Natural killer cell (primary cell): ENCODE results near the gene SETD3. TPM values are rescaled to one million over a fixed set of nuclear protein-coding genes. Genes with fewer than 3 reads are reported as not detected.
A peak's percentile ranks its signal among the peaks of the same experiment; 100 is the strongest.

Source experiments
- ATAC-seq, 3 donors: fragments of 150-1000 bp in 2 of 3; fragments of 200-7000 bp in 1 of 3; cut with Tn5 transposase; 1 replicate in 1 of 3; 2 replicates in 2 of 3; pipeline ENCODE4 v1.10.0; 2021; ENCODE audit warnings: mild to moderate bottlenecking in 2 of 3, moderate library complexity in 2 of 3
- DNase-seq, 2 donors: peaks; one replicate each; pipeline versions ENCODE4 v3.0.0 to v3.0.0-alpha.2; 2013 to 2021; ENCODE audit warnings: mixed read lengths in 1 of 2
- H3K27ac ChIP-seq: one replicate; pipeline ENCODE4 v1.5.1; 2013; ENCODE audit warnings: mild to moderate bottlenecking, low read length
- H3K27me3 ChIP-seq: one replicate; pipeline ENCODE4 v1.6.1; 2013; ENCODE audit warnings: low read length; ENCODE audit not compliant: control insufficient read depth, insufficient read depth
- H3K36me3 ChIP-seq: one replicate; pipeline ENCODE4 v1.6.1; 2013; ENCODE audit warnings: low read length; ENCODE audit not compliant: control insufficient read depth, insufficient read depth
- H3K4me1 ChIP-seq: one replicate; pipeline ENCODE4 v1.6.1; 2013; ENCODE audit warnings: low read length; ENCODE audit not compliant: control insufficient read depth, insufficient read depth
- H3K4me3 ChIP-seq: one replicate; pipeline ENCODE4 v1.5.1; 2013; ENCODE audit warnings: low read length
- H3K9me3 ChIP-seq: one replicate; pipeline ENCODE4 v1.6.1; 2013; ENCODE audit warnings: low read length; ENCODE audit not compliant: control insufficient read depth, insufficient read depth
- H3K27ac Mint-ChIP-seq, 2 donors: one replicate each; pipeline ENCODE4 v1.8.0; 2022; ENCODE audit warnings: mild to moderate bottlenecking in 2 of 2, mixed read lengths in 2 of 2, moderate library complexity in 1 of 2
- H3K27me3 Mint-ChIP-seq, 2 donors: one replicate each; pipeline ENCODE4 v1.8.0; 2022; ENCODE audit warnings: low read depth in 2 of 2, mixed read lengths in 2 of 2
- H3K36me3 Mint-ChIP-seq: one replicate; pipeline ENCODE4 v1.8.0; 2022; ENCODE audit warnings: mixed read lengths
- H3K4me1 Mint-ChIP-seq, 2 donors: one replicate each; pipeline ENCODE4 v1.8.0; 2022; ENCODE audit warnings: mixed read lengths in 2 of 2
- H3K4me3 Mint-ChIP-seq: one replicate; pipeline ENCODE4 v1.8.0; 2022; ENCODE audit warnings: mild to moderate bottlenecking, moderate library complexity, mixed read lengths
- H3K9me3 Mint-ChIP-seq, 2 donors: one replicate each; pipeline ENCODE4 v1.8.0; 2022; ENCODE audit warnings: mixed read lengths in 2 of 2
- WGBS: methylation state at CpG from one replicate; pipeline ENCODE4 v1.1.7; 2013; ENCODE audit warnings: missing lambda C conversion rate; ENCODE audit not compliant: insufficient coverage; 5-methylcytosine and 5-hydroxymethylcytosine counted together
- intact Hi-C: fragments of 100-400 bp; cut with micrococcal nuclease; formaldehyde crosslinking; loops from one replicate; pipeline ENCODE4 v1.14.2; 2022
- total RNA-seq, 4 donors: library from RNA; stranded (reverse); fragments of 120-200 nt in 1 of 4; gene quantifications; one replicate each; pipeline versions ENCODE4 v1.2.3 to v1.2.4, GENCODE V29; 2013 to 2022
- TF ChIP-seq, protein P1 (sequence below): fragments of 200-600 bp; IDR thresholded peaks from one replicate; pipeline ENCODE4 v1.8.0; 2022; ENCODE audit warnings: antibody characterized with exemption

SETD3 gene
- total RNA-seq, 3 donors from 2014 or later (not counting 1 experiment from before 2014, with no cell fraction given): 111 to 160 (median 137) TPM

DNA sequence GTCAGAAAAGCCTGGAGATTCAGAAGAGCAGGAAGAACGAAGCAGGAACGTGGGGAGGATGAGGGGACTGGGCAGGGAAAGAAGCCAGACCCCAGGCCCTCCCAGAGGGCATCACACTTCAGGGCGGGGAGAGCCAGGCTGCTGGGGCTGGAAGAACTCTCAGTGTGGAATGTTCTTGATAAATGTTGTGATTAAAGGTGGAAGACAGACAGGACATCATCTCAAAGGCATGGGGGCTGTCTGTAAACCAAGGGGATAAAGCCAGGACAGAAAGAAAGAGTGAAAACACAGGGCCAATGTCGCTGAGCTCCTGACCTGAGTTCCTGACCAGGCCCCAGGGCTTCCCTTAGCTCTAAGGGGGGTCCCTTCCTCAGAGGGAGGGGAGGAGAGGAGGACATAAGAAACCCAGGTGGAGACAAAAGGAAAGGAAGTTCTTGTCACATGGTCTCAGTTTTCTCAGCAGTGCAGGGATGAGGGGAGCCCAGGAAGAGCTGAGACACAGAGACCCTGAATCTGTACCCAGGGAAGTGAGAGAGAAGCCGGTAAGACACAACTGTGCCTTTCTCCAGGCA lies 56.3 kb downstream of the SETD3 start:
- H3K27me3 Mint-ChIP-seq: no peaks in the 10 kb centered on the region
- Histone ChIP-seq H3K36me3 (peaks cover 21% of the 10 kb centered on the region), H3K4me3 (no peak overlapping the region), H3K27ac (no peak overlapping the region), H3K27me3 (no peaks in the 10 kb centered on the region), H3K4me1 (no peaks in the 10 kb centered on the region), H3K9me3 (peaks cover 9% of the 10 kb centered on the region)
- no peaks in the 10 kb centered on the region for H3K9me3 Mint-ChIP-seq
- TF ChIP-seq, protein P1, sequence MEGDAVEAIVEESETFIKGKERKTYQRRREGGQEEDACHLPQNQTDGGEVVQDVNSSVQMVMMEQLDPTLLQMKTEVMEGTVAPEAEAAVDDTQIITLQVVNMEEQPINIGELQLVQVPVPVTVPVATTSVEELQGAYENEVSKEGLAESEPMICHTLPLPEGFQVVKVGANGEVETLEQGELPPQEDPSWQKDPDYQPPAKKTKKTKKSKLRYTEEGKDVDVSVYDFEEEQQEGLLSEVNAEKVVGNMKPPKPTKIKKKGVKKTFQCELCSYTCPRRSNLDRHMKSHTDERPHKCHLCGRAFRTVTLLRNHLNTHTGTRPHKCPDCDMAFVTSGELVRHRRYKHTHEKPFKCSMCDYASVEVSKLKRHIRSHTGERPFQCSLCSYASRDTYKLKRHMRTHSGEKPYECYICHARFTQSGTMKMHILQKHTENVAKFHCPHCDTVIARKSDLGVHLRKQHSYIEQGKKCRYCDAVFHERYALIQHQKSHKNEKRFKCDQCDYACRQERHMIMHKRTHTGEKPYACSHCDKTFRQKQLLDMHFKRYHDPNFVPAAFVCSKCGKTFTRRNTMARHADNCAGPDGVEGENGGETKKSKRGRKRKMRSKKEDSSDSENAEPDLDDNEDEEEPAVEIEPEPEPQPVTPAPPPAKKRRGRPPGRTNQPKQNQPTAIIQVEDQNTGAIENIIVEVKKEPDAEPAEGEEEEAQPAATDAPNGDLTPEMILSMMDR: no peak
- WGBS: 97% methylated on average over 5 of the region's 5 CpGs
- intact Hi-C loops: no loop called here
- ATAC-seq: no peak
- no peak overlapping the region for H3K4me3 Mint-ChIP-seq
- DNase-seq: no peak
- peaks cover 21% of the 10 kb centered on the region for H3K36me3 Mint-ChIP-seq
- peak overlapping the region; percentile 76 to 79 for H3K27ac Mint-ChIP-seq
- peaks cover 57% of the 10 kb centered on the region in 2 donors for H3K4me1 Mint-ChIP-seq

DNA sequence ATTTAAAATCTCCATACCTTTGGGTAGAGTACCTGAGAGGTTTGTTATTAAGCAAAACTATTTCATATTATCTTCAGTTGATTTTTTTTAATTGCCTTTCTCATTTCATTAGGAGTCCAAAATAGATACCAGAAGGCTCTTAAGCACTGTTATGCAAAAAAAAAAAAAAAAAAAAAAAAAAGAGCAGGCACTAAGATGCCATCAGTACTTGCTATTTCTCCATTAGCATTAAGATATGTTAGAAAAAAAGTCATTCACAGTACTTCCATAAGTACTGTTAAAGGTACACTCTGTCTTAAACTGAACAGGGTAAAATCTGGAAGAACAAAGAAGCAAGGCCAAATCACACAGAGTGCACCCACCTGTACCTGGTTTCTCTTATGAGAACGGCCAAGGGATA lies 57.2 kb downstream of the SETD3 start:
- intact Hi-C loops: no loop called here
- Histone ChIP-seq H3K27me3 (no peaks in the 10 kb centered on the region), H3K36me3 (peaks cover 17% of the 10 kb centered on the region), H3K9me3 (peaks cover 2% of the 10 kb centered on the region), H3K27ac (no peak overlapping the region), H3K4me1 (no peaks in the 10 kb centered on the region), H3K4me3 (no peak overlapping the region)
- Mint-ChIP-seq H3K36me3 (peaks cover 15% of the 10 kb centered on the region), H3K4me1 (peaks cover 47 to 48% of the 10 kb centered on the region in 2 donors), H3K9me3 (no peaks in the 10 kb centered on the region), H3K27me3 (no peaks in the 10 kb centered on the region), H3K27ac (peak overlapping the region; percentile 76 to 79), H3K4me3 (no peak overlapping the region)
- WGBS: 100% methylated on average over 1 of the region's 1 CpG
- DNase-seq (no peak), ATAC-seq (no peak)
- TF ChIP-seq, protein P1: no peak

DNA sequence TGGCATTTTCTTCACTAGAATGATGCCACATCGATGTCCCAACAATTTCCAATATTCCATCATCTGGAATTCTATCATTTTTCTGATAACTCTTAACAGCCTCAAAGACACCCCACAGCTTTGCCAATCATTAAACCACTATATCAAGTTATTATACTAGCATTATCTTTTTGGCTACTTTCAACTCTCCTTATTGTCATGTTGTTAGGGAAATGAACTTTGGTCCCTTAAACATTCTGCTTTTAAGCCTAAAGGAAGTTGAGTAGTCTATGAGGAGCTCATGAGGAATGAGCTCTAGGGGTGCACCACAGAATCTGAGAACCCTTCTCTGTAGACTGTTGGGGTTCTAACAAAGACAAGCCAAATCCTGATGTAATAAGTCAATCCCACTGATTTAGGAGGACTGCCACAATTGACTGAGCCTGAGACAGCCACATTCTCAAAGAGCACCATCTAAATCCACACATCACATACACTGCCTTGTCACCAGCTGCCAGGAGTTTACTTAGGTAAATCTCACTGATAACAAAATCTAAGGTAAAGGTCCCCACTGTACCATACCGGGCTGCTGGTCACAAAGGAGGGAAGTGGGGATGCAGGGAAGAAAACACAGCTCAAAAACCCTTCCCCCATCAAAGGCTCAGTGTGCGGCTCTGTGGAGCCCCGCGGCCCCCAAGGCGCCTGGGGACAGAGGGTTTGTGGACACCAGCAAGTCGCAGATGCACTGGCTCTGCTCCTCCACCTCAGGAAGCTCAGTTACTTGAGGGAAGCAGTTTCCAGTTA lies 58.2 kb downstream of the SETD3 start:
- no peaks in the 10 kb centered on the region for H3K9me3 ChIP-seq
- no peaks in the 10 kb centered on the region for H3K4me1 ChIP-seq
- no peak for DNase-seq
- Mint-ChIP-seq H3K4me3 (no peak overlapping the region), H3K36me3 (peaks cover 6% of the 10 kb centered on the region), H3K4me1 (peaks cover 37 to 38% of the 10 kb centered on the region in 2 donors), H3K27me3 (no peaks in the 10 kb centered on the region), H3K27ac (peak overlapping the region; percentile 39 to 55), H3K9me3 (no peaks in the 10 kb centered on the region)
- no peak overlapping the region for H3K27ac ChIP-seq
- TF ChIP-seq, protein P1: no peak
- 98% methylated on average over 6 of the region's 7 CpGs for WGBS
- H3K27me3 ChIP-seq: no peaks in the 10 kb centered on the region
- H3K36me3 ChIP-seq: peaks cover 10% of the 10 kb centered on the region
- intact Hi-C loops: no loop called here
- no peak for ATAC-seq
- H3K4me3 ChIP-seq: no peak overlapping the region
